ENCODE data around the gene HSF4.
A peak's percentile ranks its signal among the peaks of the same experiment; 100 is the strongest.

The HSF4 gene

GRCh38 chr16:67184995-67185650, 20.6 kb downstream of the HSF4 start:
- DNase-seq (ENCODE audit: low read depth in 2 of 2): peak; percentile 58

GRCh38 chr16:67185651-67186134, 21.1 kb downstream of the HSF4 start:
- DNase-seq (ENCODE audit: low read depth in 2 of 2): no peak

DNA sequence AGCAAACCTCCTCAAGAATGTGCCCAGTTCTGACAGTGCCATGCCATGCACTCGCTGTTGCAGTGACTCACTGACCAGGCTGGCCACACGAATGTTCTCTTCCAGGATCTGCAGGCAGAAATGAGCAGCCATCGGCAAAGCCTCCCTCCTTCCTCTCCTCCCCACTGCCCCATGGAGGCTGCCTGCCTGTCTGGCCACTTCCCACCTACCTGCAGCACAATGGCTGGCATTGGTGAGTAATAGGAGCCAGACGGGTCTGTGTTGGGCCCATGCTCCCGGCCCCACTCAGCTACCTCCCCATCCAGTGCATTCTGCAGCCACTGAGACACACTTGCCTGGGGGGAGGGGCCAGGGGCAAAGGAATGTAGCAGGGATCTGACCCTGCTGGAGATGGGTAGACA, 22.0 kb downstream of the HSF4 start:
- no peak for DNase-seq (ENCODE audit: low read depth in 2 of 2)

GRCh38 chr16:67187175-67187890, 22.8 kb downstream of the HSF4 start:
- DNase-seq (ENCODE audit: low read depth in 2 of 2): no peak

GRCh38 chr16:67188323-67188722, 23.8 kb downstream of the HSF4 start:
- DNase-seq (ENCODE audit: low read depth in 2 of 2): no peak

DNA sequence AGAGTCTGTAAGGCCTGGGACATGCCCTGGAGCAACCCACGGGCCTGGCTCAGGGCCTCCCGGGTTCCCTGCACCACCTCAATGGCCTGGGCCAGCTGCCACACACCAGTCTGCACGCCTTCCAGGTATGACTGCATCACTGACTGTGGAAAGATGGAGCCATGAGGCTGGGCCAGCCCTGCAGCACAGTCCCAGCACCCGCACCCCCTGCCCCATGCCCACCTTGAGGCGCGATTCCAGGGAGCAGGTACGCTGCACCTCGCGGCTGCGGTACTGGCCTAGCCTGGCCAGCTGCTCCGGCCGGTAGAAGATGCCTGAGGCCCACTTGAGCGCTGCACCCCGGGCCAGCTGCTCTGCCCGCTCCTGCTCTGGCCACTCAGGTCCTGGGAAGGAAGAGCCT, 24.3 kb downstream of the HSF4 start:
- no peak for DNase-seq (ENCODE audit: low read depth in 2 of 2)

- no peak for DNase-seq (ENCODE audit: low read depth in 2 of 2)
Measured at GRCh38 chr16:67190041-67190440, 25.5 kb downstream of the HSF4 start, which contains the start of gene EXOC3L1. EXOC3L1 (minus strand) TSS chr16:67190136; CDS start chr16:67189676, 460 bp downstream.

DNA sequence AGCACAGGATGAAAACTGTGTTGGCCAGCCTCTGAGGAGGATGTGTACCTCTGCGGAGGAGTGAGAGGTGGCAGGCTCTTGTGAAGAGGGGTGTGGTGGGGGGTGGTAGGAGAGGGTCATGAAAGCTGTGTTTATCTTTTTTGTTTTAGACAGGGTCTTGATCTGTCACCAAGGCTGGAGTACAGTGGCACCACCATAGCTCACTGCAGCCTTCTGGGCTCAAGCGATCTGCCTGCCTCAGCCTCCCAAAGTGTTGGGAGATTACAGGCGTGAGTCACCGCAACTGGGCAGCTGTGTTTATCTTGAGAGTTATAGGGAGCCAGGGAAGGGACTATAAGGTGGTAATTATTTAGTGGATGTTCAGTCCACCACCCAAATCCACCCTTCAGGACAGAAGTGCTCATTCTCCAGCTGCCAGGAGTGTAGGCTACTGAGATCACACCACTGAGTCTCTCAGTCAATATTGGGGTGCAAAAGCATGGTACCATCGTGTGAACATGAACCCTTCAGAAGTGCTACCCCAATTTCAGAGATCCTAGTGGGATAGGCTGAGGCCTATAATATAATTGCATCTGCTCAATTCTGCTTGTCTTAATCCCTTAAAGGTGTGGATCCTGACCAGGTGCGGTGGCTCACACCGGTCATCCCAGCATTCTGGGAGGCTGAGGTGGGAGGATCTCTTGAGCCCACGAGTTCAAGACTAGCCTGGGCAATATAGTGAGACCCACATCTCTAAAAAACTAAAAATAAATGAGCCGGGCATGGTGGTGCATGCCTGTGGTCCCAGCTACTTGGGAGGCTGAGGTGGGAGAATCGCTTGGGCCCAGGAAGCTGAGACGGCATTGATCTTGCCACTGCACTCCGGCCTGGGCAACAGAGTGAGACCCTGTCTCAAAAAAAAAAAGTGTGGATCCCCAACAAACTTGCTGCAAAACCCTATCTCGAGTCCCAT, 26.2 kb downstream of the HSF4 start:
- no peak for DNase-seq (ENCODE audit: low read depth in 2 of 2)

DNA sequence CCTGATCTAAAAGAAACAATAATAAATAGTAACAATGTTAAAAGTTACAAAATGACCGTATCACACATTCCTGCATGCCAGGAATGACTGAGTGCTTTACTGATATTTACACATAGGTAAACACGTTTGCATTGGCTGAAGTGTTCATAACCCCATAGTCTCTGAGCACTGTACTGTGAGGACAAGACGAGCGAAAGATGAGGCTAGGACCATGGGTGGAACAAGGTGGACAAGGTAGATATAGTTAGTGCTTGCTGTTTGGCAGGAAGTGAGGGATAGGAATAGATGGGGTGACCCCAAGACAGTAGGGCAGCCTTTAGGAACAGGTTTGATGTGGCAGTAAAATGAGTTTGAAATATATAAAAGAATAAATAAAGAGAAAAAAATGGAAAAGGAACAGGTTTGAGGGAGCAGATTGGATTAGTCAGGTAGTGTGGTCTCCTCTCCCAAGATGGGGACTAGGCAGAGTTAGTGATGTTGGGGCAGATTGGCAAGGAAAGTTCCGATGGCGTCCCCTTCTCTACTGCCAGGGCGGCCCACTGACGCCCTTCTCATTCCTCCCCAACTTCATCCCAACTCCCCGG, 27.0 kb downstream of the HSF4 start:
- DNase-seq (ENCODE audit: low read depth in 2 of 2): no peak

GRCh38 chr16:67191995-67192681, 27.6 kb downstream of the HSF4 start, which contains the start of gene E2F4:
E2F4 (plus strand) TSS chr16:67192155; CDS start chr16:67192228, 73 bp downstream.
- DNase-seq (ENCODE audit: low read depth in 2 of 2): peak; percentile 70 to 76

- no peak for DNase-seq (ENCODE audit: low read depth in 2 of 2)
Measured at GRCh38 chr16:67192781-67193361, 28.3 kb downstream of the HSF4 start.

DNA sequence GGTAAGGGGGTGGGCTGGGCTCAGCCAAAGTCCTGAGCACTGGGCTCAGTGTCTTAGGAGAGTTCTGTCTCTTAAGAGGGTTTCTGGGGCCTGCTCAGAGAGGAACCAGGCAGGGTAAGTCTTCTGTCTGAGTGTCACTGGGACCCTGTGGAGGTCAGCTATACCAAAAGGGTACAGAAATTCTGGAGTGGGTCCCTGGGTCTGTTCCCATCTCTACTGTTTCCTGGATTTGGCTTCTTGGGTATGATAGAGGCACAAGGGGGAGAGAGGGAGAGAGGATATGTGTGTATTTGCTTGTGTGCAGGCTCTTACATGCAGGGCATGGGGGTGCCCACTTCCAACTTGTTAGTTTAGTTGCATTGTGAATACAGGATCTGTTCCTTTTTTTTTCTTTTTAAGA, 29.0 kb downstream of the HSF4 start:
- DNase-seq (ENCODE audit: low read depth in 2 of 2): no peak

GRCh38 chr16:67194260-67194659, 29.7 kb downstream of the HSF4 start:
- no peak for DNase-seq (ENCODE audit: low read depth in 2 of 2)

GRCh38 chr16:67195676-67196075, 31.1 kb downstream of the HSF4 start:
- no peak for DNase-seq (ENCODE audit: low read depth in 2 of 2)

DNA sequence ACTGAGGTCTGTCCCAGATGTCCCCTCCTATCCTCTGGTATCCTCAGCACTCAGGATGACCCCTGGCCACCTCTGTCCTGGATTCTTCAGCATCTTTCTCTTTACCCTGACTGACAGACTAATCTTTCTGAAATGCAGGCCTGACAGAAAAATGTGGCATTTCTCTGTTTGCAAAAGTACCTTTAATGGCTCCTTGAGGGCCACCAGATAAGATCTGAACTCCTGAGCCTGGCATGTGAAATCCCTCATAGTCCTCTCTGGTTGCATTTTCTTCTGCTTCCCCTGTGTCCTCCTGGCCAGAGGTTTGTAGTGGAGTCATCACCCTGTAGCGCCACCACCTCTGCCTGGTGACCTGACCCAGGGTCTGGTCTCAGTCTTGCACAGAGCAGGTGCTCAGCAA, 32.3 kb downstream of the HSF4 start:
- DNase-seq (ENCODE audit: low read depth in 2 of 2): no peak

DNA sequence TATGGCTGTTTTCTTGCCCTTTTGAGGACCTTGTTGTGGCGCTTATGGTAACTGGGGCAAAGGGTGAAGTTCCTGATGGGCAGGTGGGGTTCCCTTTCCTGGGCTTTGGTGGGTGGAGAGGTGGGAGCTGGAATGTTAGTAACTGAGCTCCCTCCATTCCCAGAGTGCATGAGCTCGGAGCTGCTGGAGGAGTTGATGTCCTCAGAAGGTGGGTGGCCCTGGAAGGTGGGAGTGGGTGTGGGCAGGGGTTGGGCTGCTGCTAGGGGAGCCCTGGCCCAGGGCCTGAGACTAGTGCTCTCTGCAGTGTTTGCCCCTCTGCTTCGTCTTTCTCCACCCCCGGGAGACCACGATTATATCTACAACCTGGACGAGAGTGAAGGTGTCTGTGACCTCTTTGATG, 33.2 kb downstream of the HSF4 start:
- DNase-seq (ENCODE audit: low read depth in 2 of 2): no peak

- DNase-seq (ENCODE audit: low read depth in 2 of 2): no peak
Measured at GRCh38 chr16:67198238-67198734, 33.7 kb downstream of the HSF4 start.

DNA sequence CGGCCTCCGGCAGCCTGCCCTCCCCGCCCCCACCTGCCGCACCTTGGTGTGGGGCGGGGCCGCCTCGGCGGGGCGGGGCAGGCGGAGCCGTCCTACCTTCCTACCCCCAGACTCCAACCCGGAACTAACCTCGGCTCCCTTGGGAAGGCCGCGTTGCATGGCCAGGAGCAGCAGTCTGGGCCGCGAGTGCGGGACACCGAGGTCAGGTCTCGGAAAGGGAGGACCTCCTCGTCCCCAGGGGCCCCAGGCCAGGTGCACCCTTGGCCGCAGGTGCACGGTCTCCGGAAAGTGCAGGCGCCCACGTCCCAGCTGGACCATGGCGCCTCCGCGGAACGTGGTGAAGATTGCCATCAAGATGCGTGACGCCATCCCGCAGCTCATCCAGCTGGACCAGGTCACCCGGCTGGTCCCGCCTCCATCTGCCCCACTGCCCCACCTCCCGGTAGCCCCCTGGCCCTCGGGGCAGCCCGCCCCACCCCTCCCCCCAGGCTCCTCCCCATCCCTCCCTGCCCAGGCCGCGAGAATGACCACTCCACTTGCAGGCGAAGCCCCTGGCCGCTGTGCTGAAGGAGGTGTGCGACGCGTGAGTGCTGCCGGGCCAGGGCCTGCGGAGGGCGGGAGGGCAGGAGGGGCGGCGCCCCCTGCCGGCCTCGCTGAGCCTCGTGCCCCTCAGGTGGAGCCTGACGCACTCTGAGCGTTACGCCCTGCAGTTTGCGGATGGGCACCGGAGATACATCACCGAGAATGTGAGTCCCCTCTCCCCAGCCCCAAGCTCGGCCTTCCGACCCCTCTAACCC, 34.7 kb downstream of the HSF4 start, which contains the start of gene ELMO3:
Gene ELMO3 (plus strand): TSS at position 121 of the 797 bp plus-strand sequence. CDS start 196 bp downstream, at position 317.
- no peak for DNase-seq (ENCODE audit: low read depth in 2 of 2)

DNA sequence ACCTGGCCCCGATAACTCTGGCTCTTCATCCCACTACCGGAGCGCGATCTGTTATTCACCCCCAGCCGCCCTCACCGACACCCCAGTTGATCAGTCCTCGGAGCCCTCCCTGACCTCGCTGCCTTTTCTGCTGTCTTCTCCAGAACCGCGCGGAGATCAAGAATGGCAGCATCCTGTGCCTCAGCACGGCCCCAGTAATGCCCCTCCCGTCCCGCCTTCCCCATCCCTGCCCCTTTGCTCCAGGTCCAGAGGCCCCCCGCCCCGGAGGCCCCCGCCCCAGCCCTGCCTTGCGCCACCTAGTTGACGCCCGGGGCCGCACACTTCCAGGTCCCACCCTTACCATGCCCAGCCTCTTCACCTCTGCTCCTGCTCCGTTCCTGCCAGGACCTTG, 35.3 kb downstream of the HSF4 start:
- DNase-seq (ENCODE audit: low read depth in 2 of 2): no peak

GRCh38 chr16:67200491-67200890, 35.9 kb downstream of the HSF4 start:
- no peak for DNase-seq (ENCODE audit: low read depth in 2 of 2)
